ENCODE results near the gene MAP3K5.

Gene MAP3K5

DNA sequence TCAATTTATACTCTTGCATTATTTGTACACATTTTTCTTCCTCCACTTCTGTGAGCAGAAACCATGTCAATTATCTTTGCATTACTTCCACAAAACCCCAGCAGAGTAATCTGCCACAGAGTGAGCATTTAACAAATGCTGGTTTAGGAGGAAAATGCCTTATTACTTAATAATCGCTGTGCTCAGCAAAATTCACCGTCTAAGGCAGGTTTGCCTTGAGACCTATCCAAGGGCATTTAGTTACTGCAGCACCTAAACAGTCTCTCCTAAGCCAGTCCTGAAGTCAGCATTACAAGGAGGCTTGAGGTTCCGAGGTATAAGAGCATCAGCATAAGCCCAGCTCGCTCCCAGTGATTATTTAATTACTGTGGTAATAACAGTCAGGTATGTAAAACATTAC lies 270.4 kb downstream of the MAP3K5 start:
- no peak overlapping the region for H3K9ac ChIP-seq (ENCODE audit: low read length)
- H3K4me1 ChIP-seq (ENCODE audit: control insufficient read depth in 1 of 2, insufficient read depth in 2 of 2, low read length in 2 of 2) = peaks cover 0 to 13% of the 10 kb centered on the region in 2 experiments
- no peak overlapping the region for H2AK5ac ChIP-seq (ENCODE audit: low read length)
- H3K4ac ChIP-seq (ENCODE audit: low read depth, low read length) = no peak overlapping the region
- no peak overlapping the region for H3K4me3 ChIP-seq (ENCODE audit: low read depth, low read length)
- no peak overlapping the region for H3K4me2 ChIP-seq (ENCODE audit: low read length)
- no peak overlapping the region for H4K12ac ChIP-seq (ENCODE audit: low read depth, low read length)
- no peak overlapping the region for H3K18ac ChIP-seq (ENCODE audit: low read length)
- H2BK120ac ChIP-seq (ENCODE audit: insufficient read depth, low read length, poor library complexity) = no peak overlapping the region
- no peak overlapping the region for H2BK12ac ChIP-seq (ENCODE audit: low read length)
- no CpG with 5 or more reads among the region's 4 CpGs for WGBS (ENCODE audit: extremely low coverage, insufficient coverage, insufficient read length)
- H3K36me3 ChIP-seq (ENCODE audit: control insufficient read depth in 1 of 2, insufficient read depth in 2 of 2, low read length in 2 of 2) = no peaks in the 10 kb centered on the region
- H3K23ac ChIP-seq (ENCODE audit: low read length) = no peak overlapping the region
- H2BK5ac ChIP-seq (ENCODE audit: low read depth, low read length, poor library complexity) = no peak overlapping the region
- H3K27ac ChIP-seq (ENCODE audit: low read depth, low read length) = no peak overlapping the region
- no peaks in the 10 kb centered on the region for H3K9me3 ChIP-seq (ENCODE audit: insufficient read depth, low read depth, low read length)
- no peak overlapping the region for H4K91ac ChIP-seq (ENCODE audit: low read depth, low read length)
- H3K79me1 ChIP-seq (ENCODE audit: low read length) = no peaks in the 10 kb centered on the region
- H3K14ac ChIP-seq (ENCODE audit: low read length) = no peak overlapping the region
- DNase-seq = no peak
- H4K8ac ChIP-seq (ENCODE audit: low read depth, low read length) = no peak overlapping the region
- no peaks in the 10 kb centered on the region for H3K27me3 ChIP-seq (ENCODE audit: insufficient read depth, low read length)
- no peaks in the 10 kb centered on the region for H3K79me2 ChIP-seq (ENCODE audit: control insufficient read depth, insufficient read depth, low read length, poor library complexity)
- no peak overlapping the region for H2AFZ ChIP-seq (ENCODE audit: insufficient read depth, low read length, poor library complexity)

DNA sequence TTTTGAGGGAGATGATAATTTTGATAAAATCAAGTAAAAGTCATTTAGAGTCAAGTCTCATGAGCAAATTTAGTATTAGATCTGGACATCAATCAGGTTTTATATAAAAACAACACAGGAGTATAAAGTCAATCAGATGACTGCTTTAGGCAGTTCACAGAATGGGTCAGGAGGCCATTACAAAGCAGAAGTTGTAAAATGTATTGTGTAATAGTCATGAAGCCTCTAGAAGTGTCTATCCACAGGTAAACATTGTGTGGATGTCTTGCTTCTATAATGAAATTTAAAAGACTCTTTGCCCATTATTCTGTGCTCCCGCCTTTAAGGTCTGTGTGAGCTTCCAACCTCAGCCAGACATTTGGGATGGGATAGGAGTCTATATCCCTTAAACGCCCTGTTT lies 270.9 kb downstream of the MAP3K5 start:
- Histone ChIP-seq H2BK120ac (ENCODE audit: insufficient read depth, low read length, poor library complexity) (no peak overlapping the region), H4K91ac (ENCODE audit: low read depth, low read length) (no peak overlapping the region), H3K23ac (ENCODE audit: low read length) (no peak overlapping the region), H3K9ac (ENCODE audit: low read length) (no peak overlapping the region), H3K9me3 (ENCODE audit: insufficient read depth, low read depth, low read length) (no peaks in the 10 kb centered on the region), H3K4me3 (ENCODE audit: low read depth, low read length) (no peak overlapping the region), H2AK5ac (ENCODE audit: low read length) (no peak overlapping the region), H3K4ac (ENCODE audit: low read depth, low read length) (no peak overlapping the region), H3K4me2 (ENCODE audit: low read length) (no peak overlapping the region), H3K14ac (ENCODE audit: low read length) (no peak overlapping the region), H4K12ac (ENCODE audit: low read depth, low read length) (no peak overlapping the region), H3K27me3 (ENCODE audit: insufficient read depth, low read length) (no peaks in the 10 kb centered on the region), H4K8ac (ENCODE audit: low read depth, low read length) (no peak overlapping the region), H3K18ac (ENCODE audit: low read length) (no peak overlapping the region), H2BK5ac (ENCODE audit: low read depth, low read length, poor library complexity) (no peak overlapping the region), H2BK12ac (ENCODE audit: low read length) (no peak overlapping the region), H2AFZ (ENCODE audit: insufficient read depth, low read length, poor library complexity) (no peak overlapping the region), H3K79me2 (ENCODE audit: control insufficient read depth, insufficient read depth, low read length, poor library complexity) (no peaks in the 10 kb centered on the region), H3K36me3 (ENCODE audit: control insufficient read depth in 1 of 2, insufficient read depth in 2 of 2, low read length in 2 of 2) (no peaks in the 10 kb centered on the region), H3K79me1 (ENCODE audit: low read length) (no peaks in the 10 kb centered on the region), H3K4me1 (ENCODE audit: control insufficient read depth in 1 of 2, insufficient read depth in 2 of 2, low read length in 2 of 2) (peaks cover 0 to 10% of the 10 kb centered on the region in 2 experiments), H3K27ac (ENCODE audit: low read depth, low read length) (no peak overlapping the region)
- WGBS (ENCODE audit: extremely low coverage, insufficient coverage, insufficient read length) = no CpG with 5 or more reads among the region's 2 CpGs
- DNase-seq = no peak

DNA sequence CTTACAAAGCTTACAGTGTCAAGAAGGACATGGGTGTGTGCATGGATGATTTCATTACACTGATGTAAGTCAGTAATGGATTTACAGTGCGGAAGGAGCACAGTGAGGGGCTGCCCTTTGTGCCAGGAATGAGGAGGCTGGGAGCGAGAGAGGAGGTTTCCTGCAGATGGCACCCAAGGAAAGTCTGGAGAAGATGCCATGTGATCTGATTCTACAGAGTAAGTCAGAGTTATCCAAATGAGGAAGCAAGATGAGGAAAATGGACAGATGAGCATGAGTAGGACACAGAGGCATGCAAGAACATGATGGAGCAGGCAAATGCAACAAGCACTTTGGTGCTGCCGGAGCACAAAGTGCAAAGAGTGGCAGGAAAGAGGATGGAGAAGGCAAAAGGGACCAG lies 271.8 kb downstream of the MAP3K5 start:
- Histone ChIP-seq H3K4ac (ENCODE audit: low read depth, low read length) (no peak overlapping the region), H2AFZ (ENCODE audit: insufficient read depth, low read length, poor library complexity) (no peak overlapping the region), H4K12ac (ENCODE audit: low read depth, low read length) (no peak overlapping the region), H4K91ac (ENCODE audit: low read depth, low read length) (no peak overlapping the region), H3K9ac (ENCODE audit: low read length) (no peak overlapping the region), H3K14ac (ENCODE audit: low read length) (no peak overlapping the region), H3K27ac (ENCODE audit: low read depth, low read length) (no peak overlapping the region), H3K79me2 (ENCODE audit: control insufficient read depth, insufficient read depth, low read length, poor library complexity) (no peaks in the 10 kb centered on the region), H4K8ac (ENCODE audit: low read depth, low read length) (no peak overlapping the region), H3K27me3 (ENCODE audit: insufficient read depth, low read length) (no peaks in the 10 kb centered on the region), H3K79me1 (ENCODE audit: low read length) (no peaks in the 10 kb centered on the region), H3K18ac (ENCODE audit: low read length) (no peak overlapping the region), H2AK5ac (ENCODE audit: low read length) (no peak overlapping the region), H2BK5ac (ENCODE audit: low read depth, low read length, poor library complexity) (no peak overlapping the region), H3K4me1 (ENCODE audit: control insufficient read depth in 1 of 2, insufficient read depth in 2 of 2, low read length in 2 of 2) (peaks cover 0 to 6% of the 10 kb centered on the region in 2 experiments), H2BK12ac (ENCODE audit: low read length) (no peak overlapping the region), H2BK120ac (ENCODE audit: insufficient read depth, low read length, poor library complexity) (no peak overlapping the region), H3K23ac (ENCODE audit: low read length) (no peak overlapping the region), H3K4me3 (ENCODE audit: low read depth, low read length) (no peak overlapping the region), H3K36me3 (ENCODE audit: control insufficient read depth in 1 of 2, insufficient read depth in 2 of 2, low read length in 2 of 2) (no peaks in the 10 kb centered on the region), H3K4me2 (ENCODE audit: low read length) (no peak overlapping the region), H3K9me3 (ENCODE audit: insufficient read depth, low read depth, low read length) (no peaks in the 10 kb centered on the region)
- no CpG with 5 or more reads among the region's 3 CpGs for WGBS (ENCODE audit: extremely low coverage, insufficient coverage, insufficient read length)
- DNase-seq = no peak

DNA sequence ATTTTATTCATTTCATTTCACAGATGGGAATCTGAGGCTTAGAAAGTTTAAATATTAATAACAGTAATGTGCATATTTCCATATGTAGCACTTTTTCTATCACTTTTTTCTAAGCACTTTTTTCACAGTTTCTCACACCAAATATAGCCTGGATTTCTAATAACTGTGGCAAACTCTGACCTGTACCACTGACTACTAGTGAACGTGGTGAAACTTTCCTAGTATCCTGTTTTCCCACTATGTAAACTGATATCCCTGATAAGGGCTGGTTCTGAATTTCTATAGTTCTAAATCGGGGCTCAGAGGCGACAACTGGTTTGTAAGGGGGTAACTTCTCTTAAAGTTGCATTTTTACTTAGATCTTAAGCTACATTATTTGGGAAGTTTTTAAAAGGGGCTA lies 274.7 kb downstream of the MAP3K5 start:
- Histone ChIP-seq H2AFZ (ENCODE audit: insufficient read depth, low read length, poor library complexity) (no peak overlapping the region), H4K8ac (ENCODE audit: low read depth, low read length) (no peak overlapping the region), H3K18ac (ENCODE audit: low read length) (no peak overlapping the region), H3K27ac (ENCODE audit: low read depth, low read length) (no peak overlapping the region), H3K9me3 (ENCODE audit: insufficient read depth, low read depth, low read length) (peaks cover 2% of the 10 kb centered on the region), H2BK12ac (ENCODE audit: low read length) (no peak overlapping the region), H3K4ac (ENCODE audit: low read depth, low read length) (no peak overlapping the region), H4K12ac (ENCODE audit: low read depth, low read length) (no peak overlapping the region), H3K9ac (ENCODE audit: low read length) (no peak overlapping the region), H2BK5ac (ENCODE audit: low read depth, low read length, poor library complexity) (no peak overlapping the region), H3K4me2 (ENCODE audit: low read length) (no peak overlapping the region), H3K23ac (ENCODE audit: low read length) (no peak overlapping the region), H3K79me1 (ENCODE audit: low read length) (no peaks in the 10 kb centered on the region), H3K79me2 (ENCODE audit: control insufficient read depth, insufficient read depth, low read length, poor library complexity) (no peaks in the 10 kb centered on the region), H3K14ac (ENCODE audit: low read length) (no peak overlapping the region), H3K4me3 (ENCODE audit: low read depth, low read length) (no peak overlapping the region), H4K91ac (ENCODE audit: low read depth, low read length) (no peak overlapping the region), H3K27me3 (ENCODE audit: insufficient read depth, low read length) (no peaks in the 10 kb centered on the region), H2BK120ac (ENCODE audit: insufficient read depth, low read length, poor library complexity) (no peak overlapping the region), H3K4me1 (ENCODE audit: control insufficient read depth in 1 of 2, insufficient read depth in 2 of 2, low read length in 2 of 2) (peaks cover 0 to 2% of the 10 kb centered on the region in 2 experiments), H2AK5ac (ENCODE audit: low read length) (no peak overlapping the region), H3K36me3 (ENCODE audit: control insufficient read depth in 1 of 2, insufficient read depth in 2 of 2, low read length in 2 of 2) (peaks cover 0 to 3% of the 10 kb centered on the region in 2 experiments)
- DNase-seq = no peak
- WGBS (ENCODE audit: extremely low coverage, insufficient coverage, insufficient read length) = no CpG with 5 or more reads among the region's 3 CpGs

Measured in trophoblast cell (in vitro differentiated cells and primary cell).